GM10266 (cell line): ENCODE data around the gene DOK5.
A peak's percentile ranks its signal among the peaks of the same experiment; 100 is the strongest.

Experiments used
- DNase-seq: peaks from one replicate; pipeline ENCODE4 v3.0.0; 2012; ENCODE audit errors: extremely low spot score
- CTCF ChIP-seq: IDR thresholded peaks from 2 replicates; pipeline ENCODE4 v1.5.1; 2012; ENCODE audit warnings: mild to moderate bottlenecking, low read depth; ENCODE audit not compliant: control insufficient read depth, insufficient read depth; ENCODE audit errors: missing control alignments

The DOK5 gene

GRCh38 chr20:54645445-54646155, 170.2 kb downstream of the DOK5 start:
- TF ChIP-seq CTCF: no peak
- no peak for DNase-seq

GRCh38 chr20:54646156-54646517, 170.7 kb downstream of the DOK5 start:
- no peak for TF ChIP-seq CTCF
- no peak for DNase-seq

GRCh38 chr20:54648421-54649142, 173.2 kb downstream of the DOK5 start:
- no peak for DNase-seq

GRCh38 chr20:54649511-54649962, 174.1 kb downstream of the DOK5 start:
- peak; percentile 86 for TF ChIP-seq CTCF
- peak; percentile 54 for DNase-seq

More at GRCh38 chr20:54648421-54649142, 173.2 kb downstream of the DOK5 start:
- TF ChIP-seq CTCF: no peak

- TF ChIP-seq CTCF: no peak
- DNase-seq: no peak
These were observed 174.8 kb downstream of the DOK5 start for GRCh38 chr20:54650052-54650719.

- DNase-seq: no peak
- TF ChIP-seq CTCF: no peak
These were observed 175.9 kb downstream of the DOK5 start for GRCh38 chr20:54651252-54651651.

GRCh38 chr20:54654450-54654849, 179.1 kb downstream of the DOK5 start:
- no peak for TF ChIP-seq CTCF

More at GRCh38 chr20:54654450-54654849, 179.1 kb downstream of the DOK5 start:
- no peak for DNase-seq
